H1 (cell line): ENCODE results near the gene CNST.

Experiments
- BCL11A ChIP-seq, 2 experiments: IDR thresholded peaks; one replicate each; pipeline ENCODE4 v1.6.1; 2011; ENCODE audit warnings: low read depth in 2 of 2, low read length in 2 of 2, mild to moderate bottlenecking in 2 of 2
- JUN ChIP-seq: IDR thresholded peaks from 2 replicates; pipeline ENCODE4 v1.6.1; 2011; ENCODE audit warnings: low read depth, mild to moderate bottlenecking, improper control_type of control experiment, low read length
- KDM1A ChIP-seq: fragments of 200-600, 300-600 bp; sonication (generic); IDR thresholded peaks from 2 replicates; pipeline ENCODE4 v1.7.1; 2016; ENCODE audit warnings: mild to moderate bottlenecking, low read length, borderline replicate concordance
- KDM5A ChIP-seq: fragments of 200-600 bp; IDR thresholded peaks from 2 replicates; pipeline ENCODE4 v1.7.1; 2012; ENCODE audit warnings: mild to moderate bottlenecking, low read length, inconsistent platforms, mixed read lengths
- POLR2A ChIP-seq, 2 experiments: IDR thresholded peaks; 1 replicate in 1 of 2; 2 replicates in 1 of 2; pipeline ENCODE4 v1.6.1; 2011; ENCODE audit warnings: low read depth in 2 of 2, low read length in 2 of 2, mild to moderate bottlenecking in 2 of 2; ENCODE audit errors: control extremely low read depth in 1 of 2
- RAD21 ChIP-seq, 2 experiments: IDR thresholded peaks in 1 of 2; conservative IDR thresholded peaks in 1 of 2; 2 replicates each; pipeline ENCODE4 v1.6.1; 2011; ENCODE audit warnings: low read depth in 2 of 2, low read length in 2 of 2, improper control_type of control experiment in 1 of 2, inconsistent platforms in 1 of 2, mild to moderate bottlenecking in 1 of 2, moderate library complexity in 1 of 2
- TAF1 ChIP-seq: IDR thresholded peaks from 2 replicates; pipeline ENCODE4 v1.6.1; 2011; ENCODE audit warnings: mild to moderate bottlenecking, low read depth, low read length
- TF ChIP-seq, protein P1 (sequence below), 3 experiments: IDR thresholded peaks; 1 replicate in 2 of 3; 2 replicates in 1 of 3; pipeline versions ENCODE4 v1.5.1 to v1.6.1; 2011; ENCODE audit warnings: low read length in 3 of 3, mild to moderate bottlenecking in 3 of 3, inconsistent platforms in 2 of 3, low read depth in 1 of 3, moderate library complexity in 1 of 3; ENCODE audit not compliant: insufficient read depth in 1 of 3; ENCODE audit errors: control extremely low read depth in 1 of 3
- TF ChIP-seq, protein P2 (sequence below): IDR thresholded peaks from 2 replicates; pipeline ENCODE4 v1.6.1; 2011; ENCODE audit warnings: low read depth, mild to moderate bottlenecking, low read length; ENCODE audit not compliant: insufficient read depth

DNA sequence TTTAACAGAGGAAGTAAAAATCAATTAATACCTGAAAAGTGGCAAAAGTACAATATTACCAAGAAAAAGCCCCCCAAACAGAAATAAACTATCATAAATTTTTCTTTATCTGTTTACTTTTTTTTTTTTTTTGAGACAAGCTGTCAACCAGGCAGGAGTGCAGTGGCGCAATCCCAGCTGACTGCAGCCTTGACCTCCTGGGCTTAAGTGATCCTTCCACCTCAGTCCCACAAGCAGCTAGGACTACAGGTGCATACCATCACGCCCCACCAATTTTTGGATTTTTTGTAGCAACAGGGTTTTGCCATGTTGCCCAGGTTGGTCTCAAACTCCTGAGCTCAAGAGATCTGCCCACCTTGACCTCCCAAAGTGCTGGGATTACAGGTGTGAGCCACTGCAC is 8.2 kb upstream of the CNST start:
- TF ChIP-seq KDM5A (no peak), POLR2A (IDR thresholded peaks at IDR 0.05; ENCODE audit: control extremely low read depth in 1 of 2, low read depth in 2 of 2, low read length in 2 of 2) (no peak), TAF1 (no peak), JUN (no peak), KDM1A (no peak), RAD21 (IDR thresholded peaks at IDR 0.05 in 1 of 2, conservative IDR thresholded peaks at IDR 0.05 in 1 of 2; ENCODE audit: low read depth in 2 of 2, low read length in 2 of 2) (no peak), BCL11A (IDR thresholded peaks at IDR 0.05; ENCODE audit: low read depth in 2 of 2, low read length in 2 of 2) (no peak)
- TF ChIP-seq, protein P1, sequence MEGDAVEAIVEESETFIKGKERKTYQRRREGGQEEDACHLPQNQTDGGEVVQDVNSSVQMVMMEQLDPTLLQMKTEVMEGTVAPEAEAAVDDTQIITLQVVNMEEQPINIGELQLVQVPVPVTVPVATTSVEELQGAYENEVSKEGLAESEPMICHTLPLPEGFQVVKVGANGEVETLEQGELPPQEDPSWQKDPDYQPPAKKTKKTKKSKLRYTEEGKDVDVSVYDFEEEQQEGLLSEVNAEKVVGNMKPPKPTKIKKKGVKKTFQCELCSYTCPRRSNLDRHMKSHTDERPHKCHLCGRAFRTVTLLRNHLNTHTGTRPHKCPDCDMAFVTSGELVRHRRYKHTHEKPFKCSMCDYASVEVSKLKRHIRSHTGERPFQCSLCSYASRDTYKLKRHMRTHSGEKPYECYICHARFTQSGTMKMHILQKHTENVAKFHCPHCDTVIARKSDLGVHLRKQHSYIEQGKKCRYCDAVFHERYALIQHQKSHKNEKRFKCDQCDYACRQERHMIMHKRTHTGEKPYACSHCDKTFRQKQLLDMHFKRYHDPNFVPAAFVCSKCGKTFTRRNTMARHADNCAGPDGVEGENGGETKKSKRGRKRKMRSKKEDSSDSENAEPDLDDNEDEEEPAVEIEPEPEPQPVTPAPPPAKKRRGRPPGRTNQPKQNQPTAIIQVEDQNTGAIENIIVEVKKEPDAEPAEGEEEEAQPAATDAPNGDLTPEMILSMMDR (IDR thresholded peaks at IDR 0.05; ENCODE audit: control extremely low read depth in 1 of 3, insufficient read depth in 1 of 3, low read depth in 1 of 3, low read length in 3 of 3): no peak
- TF ChIP-seq, protein P2, sequence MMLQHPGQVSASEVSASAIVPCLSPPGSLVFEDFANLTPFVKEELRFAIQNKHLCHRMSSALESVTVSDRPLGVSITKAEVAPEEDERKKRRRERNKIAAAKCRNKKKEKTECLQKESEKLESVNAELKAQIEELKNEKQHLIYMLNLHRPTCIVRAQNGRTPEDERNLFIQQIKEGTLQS: no peak
